HG03095 (cell line): ENCODE data around the gene IL31.
"Not testable (repeated sequence)": the region's sequence is repeated elsewhere in the genome, so short reads cannot be mapped to it uniquely, and the experiment has no call there.

Experiments used
- ATAC-seq: cut with Tn5 transposase; IDR thresholded peaks from one replicate; pipeline ENCODE4 v1.9.1; 2021; ENCODE audit warnings: moderate library complexity; ENCODE audit not compliant: unreplicated experiment

Gene IL31

GRCh38 chr12:122174155-122174845 lies at the start of gene IL31:
TSS of gene IL31 (minus strand) at chr12:122174221. CDS start at chr12:122174172, 49 bp downstream.
- no peak for ATAC-seq

GRCh38 chr12:122216445-122216844 lies 42.4 kb upstream of the IL31 start:
- ATAC-seq, result no peak

- ATAC-seq, result no peak
Measured at GRCh38 chr12:122215771-122216170, 41.8 kb upstream of the IL31 start.

- no peak for ATAC-seq
Measured at GRCh38 chr12:122208073-122208820, 34.2 kb upstream of the IL31 start.

- no peak for ATAC-seq
Measured at GRCh38 chr12:122207391-122207790, 33.4 kb upstream of the IL31 start.

- no peak for ATAC-seq
Measured at GRCh38 chr12:122206976-122207375, 33.0 kb upstream of the IL31 start.

- ATAC-seq, result no peak
Measured at GRCh38 chr12:122206111-122206881, 32.3 kb upstream of the IL31 start.

GRCh38 chr12:122205053-122205925 lies 31.3 kb upstream of the IL31 start:
- no peak for ATAC-seq

- ATAC-seq, result no peak
Measured at GRCh38 chr12:122204167-122205052, 30.4 kb upstream of the IL31 start.

- ATAC-seq, result no peak
Measured at GRCh38 chr12:122203301-122204166, 29.5 kb upstream of the IL31 start, which contains the start of gene B3GNT4. TSS of gene B3GNT4 (plus strand) at chr12:122203709. CDS start at chr12:122204619, 910 bp downstream.

- not testable (repeated sequence) for ATAC-seq
Measured at GRCh38 chr12:122202811-122203210, 28.8 kb upstream of the IL31 start.

GRCh38 chr12:122202017-122202416 lies 28.0 kb upstream of the IL31 start:
- ATAC-seq, result no peak

- no peak for ATAC-seq
Measured at GRCh38 chr12:122201381-122201780, 27.4 kb upstream of the IL31 start.

GRCh38 chr12:122200541-122201175 lies 26.6 kb upstream of the IL31 start:
- ATAC-seq, result no peak

GRCh38 chr12:122199484-122200355 lies 25.7 kb upstream of the IL31 start:
- no peak for ATAC-seq

GRCh38 chr12:122197612-122197966 lies 23.6 kb upstream of the IL31 start:
- ATAC-seq, result no peak

GRCh38 chr12:122195405-122195804 lies 21.4 kb upstream of the IL31 start:
- no peak for ATAC-seq
